HCT116 (cell line): Measurements from ENCODE around the gene PTTG1IP. TPM values are rescaled to one million over a fixed set of nuclear protein-coding genes. Genes with fewer than 3 reads are reported as not detected.

ENCODE experiments used
- ATAC-seq: fragments of 200-7000 bp; cut with Tn5 transposase; 2 replicates; pipeline ENCODE4 v1.9.1; 2020; ENCODE audit warnings: mild to moderate bottlenecking, moderate library complexity
- BruUV-seq: library from RNA; stranded (reverse); fragments of 400-500 nt; replicated peaks from 2 replicates; lab custom pipeline; 2021; lab: Mats Ljungman, UMichigan
- CTCF ChIA-PET: fragments of 300-600 bp; sonication (Branson Sonifier 250); formaldehyde crosslinking; loops from one replicate; lab custom pipeline; 2021; ENCODE audit warnings: antibody characterized with exemption; lab: Charles Lee
- POLR2A ChIA-PET: fragments of 300-600, 350-600 bp; sonication (Branson Sonifier 250); formaldehyde crosslinking; loops from one replicate; lab custom pipeline; 2021; ENCODE audit warnings: antibody characterized with exemption; lab: Charles Lee
- RAD21 ChIA-PET, 2 experiments: fragments of 300-600 bp; sonication (Branson Sonifier 250); formaldehyde crosslinking; loops; one replicate each; lab custom pipeline; 2023; ENCODE audit warnings: low total read pairs in 2 of 2; ENCODE audit not compliant: uncharacterized antibody in 2 of 2, unreplicated experiment in 2 of 2, low non-redundant PET in 1 of 2; lab: Charles Lee
- DNase-seq: peaks from one replicate; pipeline ENCODE4 v3.0.0-alpha.2; 2010; ENCODE audit warnings: low read depth, low spot score
- H2AFZ ChIP-seq: fragments of 200-600 bp; shearing (Covaris generic), sonication (generic); 2 replicates; pipeline ENCODE4 v1.6.1; 2017; ENCODE audit warnings: low read depth, mixed run types, mixed read lengths, antibody characterized with exemption, low read length; ENCODE audit not compliant: poor library complexity, severe bottlenecking
- H3K27ac ChIP-seq: 2 replicates; pipeline ENCODE4 v1.5.1; 2012; ENCODE audit warnings: low read depth, low read length
- H3K27me3 ChIP-seq: fragments of 200-600 bp; sonication (generic); 2 replicates; pipeline ENCODE4 v1.6.1; 2016; ENCODE audit warnings: mixed run types, low read length, mixed read lengths; ENCODE audit not compliant: insufficient read depth
- H3K36me3 ChIP-seq, 2 experiments: fragments of 200-500 bp in 1 of 2; fragments of 200-600 bp in 1 of 2; sonication (Bioruptor generic) in 1 of 2; sonication (generic) in 1 of 2; 2 replicates each; pipeline versions ENCODE4 v1.5.1 to v1.6.1; 2014 to 2016; ENCODE audit warnings: low read length in 2 of 2, inconsistent platforms in 1 of 2, mixed read lengths in 1 of 2, mixed run types in 1 of 2; ENCODE audit not compliant: insufficient read depth in 2 of 2, control insufficient read depth in 1 of 2
- H3K4me1 ChIP-seq, 2 experiments: fragments of 200-600 bp in 1 of 2; sonication (generic) in 1 of 2; 2 replicates each; pipeline versions ENCODE4 v1.5.1 to v1.6.1; 2012 to 2017; ENCODE audit warnings: low read length in 2 of 2, inconsistent platforms in 1 of 2, mild to moderate bottlenecking in 1 of 2, mixed read lengths in 1 of 2, mixed run types in 1 of 2, moderate library complexity in 1 of 2; ENCODE audit not compliant: insufficient read depth in 2 of 2, control insufficient read depth in 1 of 2
- H3K4me2 ChIP-seq: fragments of 200-600 bp; sonication (generic); 2 replicates; pipeline ENCODE4 v1.6.1; 2017; ENCODE audit warnings: mixed run types, low read length, mixed read lengths
- H3K4me3 ChIP-seq, 2 experiments: fragments of 200-600 bp in 1 of 2; sonication (generic) in 1 of 2; replicated peaks in 1 of 2; 2 replicates each; pipeline ENCODE4 v1.5.1; 2011 to 2016; ENCODE audit warnings: low read length in 2 of 2, control low read depth in 1 of 2, low read depth in 1 of 2, mild to moderate bottlenecking in 1 of 2, mixed read lengths in 1 of 2, mixed run types in 1 of 2
- H3K79me2 ChIP-seq: fragments of 200-600 bp; sonication (generic); 2 replicates; pipeline ENCODE4 v1.6.1; 2017; ENCODE audit warnings: mild to moderate bottlenecking, mixed run types, low read length, moderate library complexity, mixed read lengths; ENCODE audit not compliant: insufficient read depth
- H3K9ac ChIP-seq: fragments of 200-600 bp; sonication (generic); 2 replicates; pipeline ENCODE4 v1.6.1; 2016; ENCODE audit warnings: low read length, mixed read lengths
- H3K9me2 ChIP-seq: fragments of 200-600 bp; sonication (generic), shearing (Covaris generic); 2 replicates; pipeline ENCODE4 v1.6.1; 2017; ENCODE audit warnings: mixed run types, mild to moderate bottlenecking, moderate library complexity; ENCODE audit not compliant: insufficient read depth
- H3K9me3 ChIP-seq, 2 experiments: fragments of 200-500 bp in 1 of 2; fragments of 200-600 bp in 1 of 2; sonication (Bioruptor generic) in 1 of 2; sonication (generic) in 1 of 2; 2 replicates each; pipeline ENCODE4 v1.6.1; 2014 to 2017; ENCODE audit warnings: low read length in 2 of 2, mixed read lengths in 2 of 2, inconsistent platforms in 1 of 2, low read depth in 1 of 2, mild to moderate bottlenecking in 1 of 2, mixed run types in 1 of 2, moderate library complexity in 1 of 2; ENCODE audit not compliant: control insufficient read depth in 1 of 2, insufficient read depth in 1 of 2
- H4K20me1 ChIP-seq: fragments of 200-600 bp; sonication (generic), shearing (Covaris generic); 2 replicates; pipeline ENCODE4 v1.6.1; 2017; ENCODE audit warnings: mixed run types, mild to moderate bottlenecking, moderate library complexity; ENCODE audit not compliant: insufficient read depth
- ATF3 ChIP-seq: IDR thresholded peaks from 2 replicates; pipeline ENCODE4 v1.6.1; 2012
- CBX3 ChIP-seq: IDR thresholded peaks from 2 replicates; pipeline ENCODE4 v1.6.1; 2012; ENCODE audit warnings: low read depth
- CEBPB ChIP-seq: IDR thresholded peaks from 2 replicates; pipeline ENCODE4 v1.6.1; 2012; ENCODE audit warnings: low read depth
- CTCF ChIP-seq, 3 experiments: fragments of 200-600 bp in 1 of 3; sonication (generic) in 1 of 3; IDR thresholded peaks in 2 of 3; conservative IDR thresholded peaks in 1 of 3; 2 replicates each; pipeline ENCODE4 v1.5.1; 2012 to 2017; ENCODE audit warnings: low read depth in 2 of 3, low read length in 2 of 3, antibody characterized with exemption in 1 of 3, borderline replicate concordance in 1 of 3, control low read depth in 1 of 3, mild to moderate bottlenecking in 1 of 3, mixed read lengths in 1 of 3, mixed run types in 1 of 3, moderate library complexity in 1 of 3; ENCODE audit not compliant: insufficient read depth in 1 of 3
- ELF1 ChIP-seq: IDR thresholded peaks from 2 replicates; pipeline ENCODE4 v1.6.1; 2012; ENCODE audit warnings: low read depth, borderline replicate concordance
- FOSL1 ChIP-seq: IDR thresholded peaks from 2 replicates; pipeline ENCODE4 v1.6.1; 2012; ENCODE audit warnings: low read depth
- POLR2A ChIP-seq: IDR thresholded peaks from 2 replicates; pipeline ENCODE4 v1.7.0; 2011; ENCODE audit warnings: borderline replicate concordance; ENCODE audit not compliant: insufficient read depth, insufficient read length; ENCODE audit errors: extremely low read depth
- SIN3A ChIP-seq: IDR thresholded peaks from 2 replicates; pipeline ENCODE4 v1.6.1; 2012; ENCODE audit warnings: low read depth
- SP1 ChIP-seq: IDR thresholded peaks from 2 replicates; pipeline ENCODE4 v1.6.1; 2012; ENCODE audit warnings: low read depth
- TCF7L2 ChIP-seq: IDR thresholded peaks from 2 replicates; pipeline ENCODE4 v1.7.0; 2011; ENCODE audit warnings: borderline replicate concordance, inconsistent platforms; ENCODE audit not compliant: insufficient read depth, insufficient read length; ENCODE audit errors: extremely low read depth
- YY1 ChIP-seq: IDR thresholded peaks from 2 replicates; pipeline ENCODE4 v1.6.1; 2011; ENCODE audit warnings: low read length, low read depth, moderate library complexity, mild to moderate bottlenecking; ENCODE audit not compliant: insufficient replicate concordance; ENCODE audit errors: extremely low read depth
- ZFX ChIP-seq: fragments of 450-650 bp; IDR thresholded peaks from 2 replicates; pipeline ENCODE4 v1.6.1; 2017
- ZNF274 ChIP-seq: fragments of 200-500 bp; sonication (Bioruptor generic); IDR thresholded peaks from 2 replicates; pipeline ENCODE4 v1.6.1; 2014; ENCODE audit warnings: mild to moderate bottlenecking, low read depth, low read length, inconsistent platforms
- intact Hi-C: fragments of 100-400 bp; cut with micrococcal nuclease; formaldehyde crosslinking; loops from 2 replicates; pipeline ENCODE4 v1.10.0; 2022
- total RNA-seq: library from RNA; stranded (reverse); gene quantifications from one replicate; pipeline ENCODE4 v1.2.1, GENCODE V29; 2021; ENCODE audit not compliant: unreplicated experiment
- TF ChIP-seq, protein P1 (sequence below): IDR thresholded peaks from 2 replicates; pipeline ENCODE4 v1.6.1; 2012

The PTTG1IP gene
- total RNA-seq, 1 experiment from 2014 or later, result 83.4 TPM

DNA sequence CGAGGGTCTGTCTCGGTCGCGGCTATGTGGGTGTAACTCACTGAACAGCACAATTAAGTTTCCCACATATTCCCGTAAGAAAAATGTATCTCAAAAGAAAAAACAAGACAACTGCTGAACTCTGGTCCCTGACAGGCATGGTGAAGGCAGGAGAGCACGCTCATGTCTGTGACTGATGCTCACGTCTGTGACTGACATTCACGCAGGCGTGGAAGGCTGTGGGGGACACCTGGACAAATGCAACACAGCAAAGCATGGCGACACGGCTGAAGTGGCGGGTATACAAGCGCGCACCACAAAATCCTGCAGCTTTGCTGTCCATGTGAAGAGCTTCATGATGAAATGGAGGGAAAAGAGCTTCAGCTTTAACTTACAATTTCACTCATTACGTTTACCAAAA is 6.0 kb downstream of the PTTG1IP start:
- POLR2A ChIA-PET, result no interaction called here
- Histone ChIP-seq H3K9ac (no peak overlapping the region), H3K27me3 (no peaks in the 10 kb centered on the region), H4K20me1 (no peaks in the 10 kb centered on the region; the same call in 1 of the 2 replicates), H3K79me2 (peaks cover 91% of the 10 kb centered on the region), H3K4me3 (no peak overlapping the region), H3K36me3 (peaks cover 4 to 10% of the 10 kb centered on the region in 2 experiments; a peak in 3 of 4 replicates), H3K4me1 (peaks cover 48 to 61% of the 10 kb centered on the region in 2 experiments), H3K9me2 (no peaks in the 10 kb centered on the region), H3K9me3 (no peaks in the 10 kb centered on the region), H2AFZ (no peak overlapping the region), H3K4me2 (peak overlapping the region; percentile 43; the same call in 1 of the 2 replicates), H3K27ac (no peak overlapping the region)
- BruUV-seq, result no TSS peak
- DNase-seq (no peak), ATAC-seq (no peak)
- CTCF ChIA-PET, result no interaction called here
- no peak for TF ChIP-seq CBX3
- TF ChIP-seq CEBPB, result no peak
- no peak for TF ChIP-seq ZFX
- TF ChIP-seq TCF7L2, result no peak
- no peak for TF ChIP-seq ATF3
- TF ChIP-seq ELF1, result no peak
- TF ChIP-seq, protein P1, sequence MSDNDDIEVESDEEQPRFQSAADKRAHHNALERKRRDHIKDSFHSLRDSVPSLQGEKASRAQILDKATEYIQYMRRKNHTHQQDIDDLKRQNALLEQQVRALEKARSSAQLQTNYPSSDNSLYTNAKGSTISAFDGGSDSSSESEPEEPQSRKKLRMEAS, result no peak
- TF ChIP-seq YY1, result no peak
- TF ChIP-seq FOSL1, result no peak
- no peak for TF ChIP-seq SP1
- no peak for TF ChIP-seq POLR2A
- TF ChIP-seq SIN3A, result no peak
- no peak for TF ChIP-seq CTCF (IDR thresholded peaks at IDR 0.05 in 2 of 3, conservative IDR thresholded peaks at IDR 0.05 in 1 of 3; ENCODE audit: borderline replicate concordance in 1 of 3, insufficient read depth in 1 of 3, low read depth in 2 of 3, low read length in 2 of 3)
- TF ChIP-seq ZNF274, result no peak
- RAD21 ChIA-PET, result no interaction called here
- intact Hi-C loops, result loop anchor here (5.0 kb wide), 1 partner anchor 90 kb away; no protein-coding TSS in a partner anchor
